ENCODE data around the gene FGF11. TPM values are rescaled to one million over a fixed set of nuclear protein-coding genes. Genes with fewer than 3 reads are reported as not detected.

FGF11 gene
- 1 to 10 TPM in 1 of 3 donors, under 1 TPM in 2; 0.28 to 4.6 (median 0.86) TPM for polyA plus RNA-seq

DNA sequence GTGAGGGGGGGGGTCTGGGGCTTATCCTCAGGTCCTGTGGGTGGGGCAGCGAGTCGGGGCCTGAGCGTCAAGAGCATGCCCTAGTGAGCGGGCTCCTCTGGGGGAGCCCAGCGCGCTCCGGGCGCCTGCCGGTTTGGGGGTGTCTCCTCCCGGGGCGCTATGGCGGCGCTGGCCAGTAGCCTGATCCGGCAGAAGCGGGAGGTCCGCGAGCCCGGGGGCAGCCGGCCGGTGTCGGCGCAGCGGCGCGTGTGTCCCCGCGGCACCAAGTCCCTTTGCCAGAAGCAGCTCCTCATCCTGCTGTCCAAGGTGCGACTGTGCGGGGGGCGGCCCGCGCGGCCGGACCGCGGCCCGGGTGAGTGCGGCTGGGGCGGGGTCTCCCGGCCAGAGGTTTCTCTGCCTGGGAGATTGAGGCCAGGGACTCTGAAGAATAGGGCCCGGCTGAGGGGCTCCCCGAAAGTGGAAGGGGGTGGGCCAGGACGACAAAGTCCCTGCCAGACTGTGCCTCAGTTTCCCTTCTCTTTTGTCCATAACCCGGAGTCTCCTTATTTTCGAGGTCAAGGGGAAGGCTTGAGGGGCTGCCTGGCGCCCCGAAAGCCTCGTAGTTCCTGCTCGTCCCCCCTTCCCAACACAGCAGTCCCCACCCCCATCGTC is at the start of gene FGF11:
FGF11 (plus strand) TSS at position 51 of the 651 bp plus-strand sequence; CDS start at position 160, 109 bp downstream.
- no peak within 1 kb of the TSS for H3K27ac ChIP-seq (ENCODE audit: low read depth, low read length)
- WGBS, 3 donors: 1 to 5% (median 3%) methylated on average over 38 to 50 of the region's 50 CpGs

DNA sequence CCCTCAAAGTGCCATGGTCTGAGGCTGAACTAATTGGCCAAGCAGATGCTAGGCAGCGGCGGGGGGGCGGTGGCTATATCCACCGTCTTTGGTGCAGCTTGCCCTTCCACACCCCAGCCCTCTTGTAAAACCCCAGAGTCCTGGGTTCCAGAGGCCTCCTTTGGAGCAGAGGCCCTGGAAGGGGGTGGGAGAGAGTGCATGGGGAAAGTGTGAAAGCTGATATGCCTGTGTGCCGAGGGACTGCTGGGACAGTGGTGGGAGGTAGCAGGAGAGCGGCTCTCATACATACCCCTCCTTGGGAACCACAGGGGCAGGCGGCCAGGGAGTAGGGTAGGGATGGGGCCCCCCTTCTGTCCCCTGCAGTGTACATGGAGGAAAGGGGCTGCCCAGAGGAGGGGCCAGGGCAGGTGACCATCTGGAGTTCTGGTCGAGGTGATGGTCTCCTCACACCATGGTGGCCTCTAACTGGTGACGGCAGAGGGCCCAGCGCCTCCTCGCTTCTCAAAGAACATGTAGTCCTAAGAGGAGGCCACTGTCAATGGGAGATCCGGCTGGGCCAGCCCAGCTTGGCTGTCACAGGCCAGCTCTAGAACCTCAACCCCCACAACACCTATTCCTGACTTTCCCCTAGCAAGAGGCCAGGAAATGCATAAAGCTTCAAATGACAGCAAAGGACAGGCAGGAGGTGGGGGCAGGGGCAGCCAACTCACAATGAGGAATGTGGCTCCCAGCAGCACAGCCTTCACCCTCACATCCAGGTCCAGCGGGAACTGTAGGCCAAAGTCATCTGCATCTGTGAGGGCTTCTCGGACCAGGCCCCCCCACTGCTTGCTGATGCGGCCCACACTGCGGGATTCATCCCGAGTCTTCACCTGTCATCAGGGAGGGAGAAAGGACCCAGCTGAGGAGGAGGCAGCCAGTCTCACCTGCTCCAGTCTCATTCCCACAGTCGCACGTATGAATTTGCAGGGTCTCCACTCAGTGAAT is 49.1 kb upstream of the FGF11 start:
- no peak overlapping the region for H3K27ac ChIP-seq (ENCODE audit: low read depth, low read length)
- 86 to 91% (median 90%) methylated on average over 19 of the region's 19 CpGs for WGBS, 3 donors

GRCh38 chr17:7391307-7391706 is 48.0 kb upstream of the FGF11 start:
- 32 to 85% (median 46%) methylated on average over 2 of the region's 2 CpGs for WGBS, 3 donors
- no peak overlapping the region for H3K27ac ChIP-seq (ENCODE audit: low read depth, low read length)

GRCh38 chr17:7392696-7393612 is 46.4 kb upstream of the FGF11 start:
- no peak overlapping the region for H3K27ac ChIP-seq (ENCODE audit: low read depth, low read length)

GRCh38 chr17:7393613-7394451 is 45.5 kb upstream of the FGF11 start:
- no peak overlapping the region for H3K27ac ChIP-seq (ENCODE audit: low read depth, low read length)
- WGBS, 3 donors: 6 to 10% (median 7%) methylated on average over 44 to 48 of the region's 48 CpGs

More at GRCh38 chr17:7392696-7393612, 46.4 kb upstream of the FGF11 start:
- 75 to 78% (median 78%) methylated on average over 39 to 42 of the region's 42 CpGs for WGBS, 3 donors

GRCh38 chr17:7394452-7395191 is 44.7 kb upstream of the FGF11 start, which contains the start of gene PLSCR3:
Gene PLSCR3 (minus strand): TSS chr17:7394525. CDS start chr17:7394110, 415 bp downstream.
- H3K27ac ChIP-seq (ENCODE audit: low read depth, low read length): no peak within 1 kb of the TSS
- WGBS, 3 donors: 0 to 1% (median 0%) methylated on average over 45 to 71 of the region's 71 CpGs

DNA sequence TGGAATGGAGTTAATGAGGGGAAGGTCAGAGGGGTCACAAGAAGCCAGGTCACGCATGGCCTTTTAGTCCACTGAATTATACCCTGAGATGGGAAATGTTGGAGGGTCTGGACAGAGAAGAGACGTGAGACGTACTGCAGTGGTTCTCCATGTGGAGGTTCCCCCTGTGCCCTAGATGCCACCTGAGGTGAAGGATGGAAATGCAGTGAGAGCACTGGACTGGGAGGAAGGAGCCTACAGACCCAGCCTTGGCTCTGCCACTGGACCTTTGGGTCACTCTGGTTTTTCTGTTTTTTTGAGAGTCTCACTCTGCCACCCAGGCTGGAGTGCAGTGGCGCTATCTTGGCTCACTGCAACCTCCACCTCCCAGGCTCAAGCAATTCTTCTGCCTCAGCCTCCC is 43.2 kb upstream of the FGF11 start:
- WGBS, 3 donors: 85 to 90% (median 86%) methylated on average over 4 of the region's 4 CpGs
- H3K27ac ChIP-seq (ENCODE audit: low read depth, low read length): no peak overlapping the region

DNA sequence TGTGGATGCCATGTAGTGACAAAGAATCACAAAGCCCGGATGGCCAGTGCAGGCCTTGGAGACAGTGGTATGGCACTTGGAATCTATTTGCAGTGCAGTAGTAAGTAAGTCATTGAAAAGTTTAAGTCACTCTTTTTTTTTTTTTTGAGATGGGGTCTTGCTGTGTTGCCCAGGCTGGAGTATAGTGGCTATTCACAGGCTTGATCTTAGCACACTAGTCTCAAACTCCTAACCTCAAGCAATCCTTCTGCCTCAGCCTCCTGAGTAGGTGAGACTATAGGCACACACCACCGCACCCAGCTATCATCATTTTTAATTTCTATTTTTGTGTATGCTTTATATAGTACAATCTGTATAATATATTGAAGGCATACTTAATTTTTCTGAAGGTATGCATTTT is 40.7 kb upstream of the FGF11 start:
- WGBS, 3 donors: 79 to 90% (median 83%) methylated on average over 2 of the region's 2 CpGs
- no peak overlapping the region for H3K27ac ChIP-seq (ENCODE audit: low read depth, low read length)

GRCh38 chr17:7403043-7403726 is 36.1 kb upstream of the FGF11 start:
- WGBS, 3 donors: 10 to 14% (median 13%) methylated on average over 16 of the region's 16 CpGs
- H3K27ac ChIP-seq (ENCODE audit: low read depth, low read length): peak overlapping the region; percentile 32

GRCh38 chr17:7403727-7403976 is 35.7 kb upstream of the FGF11 start:
- 0% methylated on average over 10 to 13 of the region's 13 CpGs for WGBS, 3 donors
- H3K27ac ChIP-seq (ENCODE audit: low read depth, low read length): peak overlapping the region; percentile 32

- peak within 1 kb of the TSS; percentile 32 for H3K27ac ChIP-seq (ENCODE audit: low read depth, low read length)
- 0 to 1% (median 0%) methylated on average over 48 to 49 of the region's 49 CpGs for WGBS, 3 donors
Measured at GRCh38 chr17:7403977-7404736, 35.2 kb upstream of the FGF11 start, which contains the start of gene TMEM256. Gene TMEM256 (minus strand): TSS chr17:7404097. CDS start chr17:7404084, 13 bp downstream.

GRCh38 chr17:7404737-7405349 is 34.5 kb upstream of the FGF11 start:
- 1 to 2% (median 1%) methylated on average over 41 to 63 of the region's 65 CpGs for WGBS, 3 donors
- no peak overlapping the region for H3K27ac ChIP-seq (ENCODE audit: low read depth, low read length)

- peak overlapping the region; percentile 51 for H3K27ac ChIP-seq (ENCODE audit: low read depth, low read length)
- whole genome bisulfite sequencing, 3 donors: 12 to 19% (median 17%) methylated on average over 27 to 37 of the region's 38 CpGs
Measured at GRCh38 chr17:7405350-7406234, 33.7 kb upstream of the FGF11 start.

DNA sequence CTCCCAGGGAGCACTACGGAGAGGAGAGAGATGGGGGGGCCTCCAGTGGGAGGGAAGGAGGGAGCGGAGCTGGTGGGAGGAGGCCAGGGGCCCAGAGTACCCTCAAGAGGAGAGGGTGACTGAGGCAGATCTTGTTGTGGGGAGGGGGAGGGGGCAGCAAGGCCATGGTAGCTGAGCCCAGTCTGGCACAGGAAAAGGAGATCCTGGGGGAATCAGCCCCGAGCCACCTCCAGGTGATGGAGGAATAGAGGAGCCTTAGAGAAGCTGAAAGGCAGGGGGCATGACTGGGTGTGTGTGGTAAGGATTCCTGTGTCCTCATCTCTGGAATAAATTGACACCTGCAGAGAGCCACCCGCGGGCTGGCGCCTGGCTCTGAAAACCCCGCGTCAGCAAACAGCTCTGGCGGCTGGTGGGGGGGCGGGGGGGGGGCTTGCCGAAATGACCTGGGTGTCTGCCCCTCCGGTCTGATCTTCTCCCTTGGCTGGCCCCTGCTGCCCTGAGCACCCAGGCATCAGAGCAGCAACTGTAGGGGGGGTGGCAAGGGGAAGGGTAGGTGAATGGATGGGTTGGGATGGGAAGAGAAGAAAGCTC is 33.0 kb upstream of the FGF11 start:
- WGBS, 3 donors: 50 to 80% (median 61%) methylated on average over 8 to 12 of the region's 12 CpGs
- H3K27ac ChIP-seq (ENCODE audit: low read depth, low read length): no peak overlapping the region
